ENCODE data around the gene TIMP2.
A peak's percentile ranks its signal among the peaks of the same experiment; 100 is the strongest.

The TIMP2 gene

GRCh38 chr17:78862073-78863023, 62.8 kb downstream of the TIMP2 start:
- DNase-seq, result peak; percentile 94

- no peak for DNase-seq
Measured at GRCh38 chr17:78861229-78861628, 64.0 kb downstream of the TIMP2 start.

DNA sequence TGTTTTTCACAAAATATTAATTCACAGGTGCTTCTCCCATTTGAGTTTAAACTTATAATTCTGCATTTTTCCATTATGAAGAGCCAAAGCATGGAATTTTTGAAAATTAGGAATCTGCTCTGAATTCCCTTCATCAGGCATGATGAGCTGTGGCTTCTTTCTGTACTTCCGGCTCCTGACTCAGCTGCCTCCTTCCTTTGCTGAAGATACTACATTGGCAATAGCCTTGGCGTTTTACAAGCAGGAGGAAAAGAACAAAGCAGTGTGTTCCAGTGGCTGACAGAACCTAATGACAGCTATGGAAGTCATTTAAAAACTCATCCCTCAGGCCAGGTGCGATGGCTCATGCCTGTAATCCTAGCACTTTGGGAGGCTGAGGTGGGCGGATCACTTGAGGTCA, 66.1 kb downstream of the TIMP2 start:
- DNase-seq, result no peak

- no peak for DNase-seq
Measured at GRCh38 chr17:78857266-78857665, 67.9 kb downstream of the TIMP2 start.

DNA sequence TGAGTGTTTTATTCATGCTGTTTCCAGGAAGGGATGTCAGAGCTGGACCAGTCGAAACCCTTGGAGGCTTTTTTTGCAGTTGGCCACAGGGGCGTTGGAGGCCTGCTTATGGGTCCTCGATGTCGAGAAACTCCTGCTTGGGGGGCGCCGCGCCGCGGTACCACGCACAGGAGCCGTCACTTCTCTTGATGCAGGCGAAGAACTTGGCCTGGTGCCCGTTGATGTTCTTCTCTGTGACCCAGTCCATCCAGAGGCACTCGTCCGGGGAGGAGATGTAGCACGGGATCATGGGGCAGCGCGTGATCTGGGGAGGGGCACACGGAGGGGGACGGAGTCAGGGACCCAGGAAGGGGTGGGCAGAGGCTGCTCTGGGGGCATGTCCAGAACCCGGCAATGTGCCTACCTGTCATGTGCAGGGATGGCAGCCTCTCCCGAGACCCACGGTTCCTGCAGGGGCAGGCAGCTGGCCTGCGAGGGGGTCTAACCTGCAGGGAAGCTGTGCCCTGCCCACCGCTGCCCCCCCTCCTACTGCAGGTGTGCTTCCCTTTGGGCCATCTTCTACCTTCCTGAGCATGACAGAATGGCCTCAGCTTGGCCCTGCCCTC, 69.5 kb downstream of the TIMP2 start:
- DNase-seq, result no peak

- no peak for DNase-seq
Measured at GRCh38 chr17:78854508-78854907, 70.7 kb downstream of the TIMP2 start.

DNA sequence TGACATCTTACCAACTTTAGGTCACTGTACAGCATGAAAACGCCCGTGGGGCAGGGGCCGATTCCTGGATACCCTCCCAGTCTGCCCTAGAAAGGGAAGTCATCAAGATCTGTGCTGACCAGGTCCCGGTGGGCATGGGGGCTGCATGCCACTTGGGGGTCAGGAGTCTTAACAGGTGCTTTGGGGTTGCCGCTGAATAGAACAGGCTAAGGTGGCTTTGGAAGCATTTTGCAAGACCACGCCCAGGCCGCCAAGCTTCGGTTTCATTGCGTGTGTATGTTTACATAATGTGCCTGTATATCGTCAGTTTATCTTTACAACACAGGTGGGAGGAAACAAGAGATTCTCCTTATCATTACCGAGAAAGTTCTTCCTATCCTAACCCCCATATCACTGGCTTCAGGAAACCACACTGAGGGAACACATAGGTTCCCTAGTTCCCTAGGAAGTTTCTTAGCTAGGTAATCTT, 71.2 kb downstream of the TIMP2 start:
- no peak for DNase-seq

DNA sequence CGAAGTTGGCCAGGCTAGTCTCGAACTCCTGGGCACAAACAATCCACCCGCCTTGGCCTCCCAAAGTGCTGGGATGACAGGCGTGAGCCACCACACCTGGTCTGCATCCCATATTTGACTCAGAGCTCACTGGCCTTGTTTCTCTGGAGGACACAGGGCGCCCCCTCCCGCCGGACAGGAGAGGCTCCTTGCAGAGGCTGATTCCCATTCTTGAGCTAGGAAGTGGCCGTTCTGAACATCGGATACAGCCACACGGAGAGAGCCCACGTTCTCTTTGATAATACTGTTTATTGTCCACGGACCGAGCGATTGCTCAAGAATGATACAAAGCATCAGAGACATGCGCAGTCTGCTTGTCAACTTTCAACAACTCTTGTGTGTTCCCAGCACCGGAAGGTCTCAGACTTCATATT, 72.5 kb downstream of the TIMP2 start:
- no peak for DNase-seq

DNA sequence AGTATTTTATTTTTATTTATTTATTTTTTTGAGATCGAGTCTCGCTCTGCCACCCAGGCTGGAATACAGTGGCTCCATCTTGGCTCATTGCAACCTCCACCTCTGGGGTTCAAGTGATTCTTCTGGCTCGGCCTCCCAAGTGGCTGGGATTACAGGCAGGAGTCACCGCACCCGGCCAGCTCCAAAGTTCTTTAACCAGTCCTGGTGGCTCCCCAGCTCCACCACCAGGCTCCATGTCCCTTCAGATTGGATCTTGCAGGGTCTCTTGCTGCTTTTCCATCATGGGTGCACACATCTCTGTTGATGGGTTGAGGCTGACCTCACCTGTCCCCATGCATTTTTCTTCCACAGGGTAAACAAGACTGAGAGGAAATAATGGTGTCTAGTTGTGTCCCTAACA, 76.2 kb downstream of the TIMP2 start:
- DNase-seq, result no peak

DNA sequence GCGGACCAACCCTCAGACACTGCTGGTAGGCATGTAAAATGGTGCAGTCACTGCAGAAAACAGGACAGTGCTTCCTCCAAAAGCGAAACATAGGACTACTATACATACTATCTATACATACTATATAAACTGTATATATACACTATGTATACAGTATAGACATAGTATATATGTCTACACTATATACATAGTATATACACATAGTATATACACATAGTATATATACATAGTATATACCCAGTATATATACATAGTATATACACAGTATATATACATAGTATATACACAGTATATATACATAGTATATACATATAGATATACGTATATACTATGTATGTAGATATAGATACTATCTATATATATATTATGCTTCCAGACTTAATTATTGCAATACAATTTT, 78.1 kb downstream of the TIMP2 start:
- DNase-seq, result no peak

- DNase-seq, result no peak
Measured at GRCh38 chr17:78844301-78845005, 80.7 kb downstream of the TIMP2 start.

GRCh38 chr17:78842881-78843565, 82.2 kb downstream of the TIMP2 start:
- DNase-seq, result no peak

DNA sequence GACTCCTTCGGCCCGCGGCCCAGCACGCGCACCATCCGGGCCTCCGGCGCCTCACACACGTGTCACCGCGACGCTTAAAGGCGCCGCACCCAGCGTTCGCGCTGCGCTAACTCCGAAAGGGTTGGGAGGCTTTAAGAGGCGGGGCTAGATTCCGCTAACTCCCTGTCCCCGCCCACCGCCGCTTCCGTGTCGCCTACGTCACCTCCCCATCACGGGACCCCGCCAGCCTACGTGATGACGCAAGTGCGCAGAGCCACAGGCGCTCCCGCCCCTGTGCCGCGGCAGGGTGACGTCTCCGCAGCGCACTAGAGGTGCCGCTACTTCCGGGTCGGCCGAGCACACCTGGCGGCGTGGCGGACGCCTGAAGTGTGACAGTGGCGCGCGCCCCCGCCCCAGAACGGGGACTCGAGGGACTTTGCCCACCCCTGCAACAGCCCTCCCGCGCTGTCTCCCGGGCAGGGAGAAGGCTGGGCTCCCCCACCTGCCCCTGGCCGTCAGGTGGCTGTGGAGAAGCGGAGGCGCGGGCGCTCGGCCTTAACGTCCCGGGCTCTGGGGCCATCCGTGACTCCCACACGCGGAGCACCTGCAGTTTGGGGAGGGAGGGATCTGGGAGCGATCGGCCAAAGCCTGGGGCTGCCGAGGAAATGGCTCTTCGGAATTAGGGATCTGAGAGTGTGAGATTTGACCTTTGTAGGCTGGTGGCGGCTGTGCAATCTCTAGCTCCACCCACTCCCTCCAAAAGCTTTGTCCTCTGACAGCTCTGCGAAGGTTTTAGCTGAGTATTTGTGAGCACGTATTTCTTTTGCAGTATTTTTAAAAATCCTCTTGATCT, 84.2 kb downstream of the TIMP2 start, which contains the start of gene USP36:
Gene USP36, minus strand, starts transcription at position 35 of the 832 bp plus-strand sequence. CDS start 4,451 bp downstream, outside the sequence.
- peak; percentile 99 for DNase-seq

- DNase-seq, result no peak
Measured at GRCh38 chr17:78840530-78840779, 84.7 kb downstream of the TIMP2 start.

DNA sequence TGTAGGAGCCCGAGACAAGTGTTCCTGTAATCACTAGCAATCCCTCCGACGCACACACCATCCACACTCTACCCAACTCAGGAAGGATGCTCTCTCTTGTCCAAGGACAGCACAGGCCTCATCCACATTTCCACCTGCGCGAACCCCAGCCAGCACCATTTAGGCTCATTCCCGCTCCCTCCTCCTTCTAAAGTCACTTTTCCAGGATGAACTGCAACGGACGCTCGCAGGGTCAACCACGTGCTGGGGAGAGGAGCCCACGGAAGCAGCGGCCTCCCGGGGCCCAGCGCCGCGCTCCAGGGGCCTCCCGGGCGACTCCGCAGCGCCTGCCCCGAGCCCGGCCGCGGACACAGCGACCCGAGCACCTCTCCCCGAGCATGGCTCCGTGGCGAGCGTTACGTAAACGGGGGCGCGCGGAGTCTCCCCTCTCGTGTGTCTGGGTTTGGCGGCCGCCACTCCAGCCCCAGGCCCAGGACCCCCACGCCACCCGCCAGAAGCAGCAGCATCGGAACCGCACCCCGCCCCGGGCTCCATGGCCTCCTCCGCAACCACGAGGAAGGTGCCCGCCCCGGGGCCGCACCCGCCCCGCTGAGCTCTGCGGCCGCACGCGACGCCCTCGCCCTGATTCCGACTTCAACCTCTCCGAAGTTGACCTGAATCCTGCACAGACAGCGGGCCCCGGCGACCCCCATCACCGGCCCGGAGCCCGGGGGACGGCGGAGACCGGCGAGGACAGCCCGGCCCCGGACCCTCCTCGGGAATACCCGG, 85.2 kb downstream of the TIMP2 start:
- DNase-seq, result peak; percentile 26

GRCh38 chr17:78839235-78839761, 85.9 kb downstream of the TIMP2 start:
- DNase-seq, result peak; percentile 36

DNA sequence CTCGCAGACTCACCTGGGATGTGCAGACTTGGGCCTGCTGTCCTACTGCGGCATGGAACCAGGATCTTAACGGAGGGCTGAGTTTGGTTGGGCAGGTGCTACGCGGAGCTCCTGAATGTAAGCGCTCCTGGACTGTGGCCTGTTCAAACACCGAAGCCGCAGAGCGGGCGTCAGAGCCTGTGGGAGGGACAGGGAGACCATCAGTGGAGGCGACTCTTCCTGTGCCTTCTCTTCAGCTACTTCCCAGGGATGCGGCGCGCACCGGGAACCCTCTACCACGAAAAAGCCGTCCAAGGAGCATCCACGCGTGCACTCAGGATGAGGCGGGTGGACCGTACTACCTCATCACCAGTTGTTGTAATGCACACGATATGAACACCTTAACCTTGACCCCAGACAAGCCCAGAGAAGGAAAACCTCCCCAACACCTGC, 86.6 kb downstream of the TIMP2 start:
- DNase-seq, result no peak

- no peak for DNase-seq
Measured at GRCh38 chr17:78836420-78837021, 88.7 kb downstream of the TIMP2 start.

- no peak for DNase-seq
Measured at GRCh38 chr17:78834571-78834970, 90.6 kb downstream of the TIMP2 start.

GRCh38 chr17:78832541-78832810, 92.7 kb downstream of the TIMP2 start:
- no peak for DNase-seq
